Jurkat, Clone E6-1 (cell line): Measurements from ENCODE around the gene SYCP3.
"Not testable (repeated sequence)": the region's sequence is repeated elsewhere in the genome, so short reads cannot be mapped to it uniquely, and the experiment has no call there.

ENCODE experiments used
- DNase-seq: peaks from one replicate; pipeline ENCODE4 v3.0.0-alpha.2; 2011; ENCODE audit warnings: low read depth, low spot score
- H3K4me3 ChIP-seq: 2 replicates; pipeline ENCODE4 v1.5.1; 2011; ENCODE audit warnings: mild to moderate bottlenecking, low read length, control low read depth, moderate library complexity

SYCP3 gene

DNA sequence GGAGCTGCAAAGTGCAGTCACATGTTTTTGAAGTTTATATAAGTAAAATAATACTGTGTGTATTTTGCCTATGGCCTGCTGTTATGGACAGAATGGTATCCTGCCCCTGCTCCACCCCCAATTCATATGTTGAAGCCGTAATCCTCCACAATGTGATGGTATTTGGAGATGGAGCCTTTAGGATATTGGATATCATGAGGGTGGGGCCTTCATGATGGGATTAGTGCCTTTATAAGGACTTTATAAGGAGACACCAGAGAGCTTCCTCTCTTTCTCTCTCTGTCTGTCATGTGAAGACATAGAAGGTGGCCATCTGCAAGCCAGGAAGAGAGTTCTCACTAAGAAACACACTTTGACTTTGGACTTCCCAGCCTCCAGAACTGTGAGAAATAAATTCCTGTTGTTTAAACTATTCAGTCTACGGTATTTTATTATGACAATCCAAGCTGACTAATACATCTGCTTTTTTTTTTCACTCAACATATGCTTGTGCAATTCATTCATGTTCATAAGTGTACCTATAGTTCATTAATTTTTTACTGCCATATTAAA, 44.9 kb downstream of the SYCP3 start:
- no peak overlapping the region for H3K4me3 ChIP-seq
- no peak for DNase-seq

- no peak for DNase-seq
Observed at GRCh38 chr12:101691503-101692096, 47.7 kb downstream of the SYCP3 start.

GRCh38 chr12:101690544-101691098, 48.6 kb downstream of the SYCP3 start:
- no peak overlapping the region for H3K4me3 ChIP-seq
- no peak for DNase-seq

More at GRCh38 chr12:101691503-101692096, 47.7 kb downstream of the SYCP3 start:
- H3K4me3 ChIP-seq = no peak overlapping the region

DNA sequence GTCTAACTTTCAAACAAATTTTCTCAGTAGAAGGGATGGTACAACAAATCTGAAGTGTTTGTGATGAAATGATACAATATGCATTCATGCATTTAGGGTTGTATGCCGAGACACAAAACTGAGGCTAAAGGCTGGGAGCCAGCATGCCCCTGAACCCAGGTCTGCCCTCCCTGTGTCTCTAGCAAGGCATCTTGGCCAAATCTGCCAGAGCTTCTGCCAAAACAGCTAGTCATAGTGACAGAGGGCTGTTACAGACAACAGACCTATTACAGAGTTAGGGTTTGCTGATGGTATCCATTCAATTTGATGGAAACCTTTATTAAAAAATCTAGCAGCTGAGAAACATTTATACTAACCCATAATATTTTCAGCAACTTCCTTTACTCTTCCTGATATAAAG, 53.1 kb downstream of the SYCP3 start:
- no peak for DNase-seq
- no peak overlapping the region for H3K4me3 ChIP-seq

DNA sequence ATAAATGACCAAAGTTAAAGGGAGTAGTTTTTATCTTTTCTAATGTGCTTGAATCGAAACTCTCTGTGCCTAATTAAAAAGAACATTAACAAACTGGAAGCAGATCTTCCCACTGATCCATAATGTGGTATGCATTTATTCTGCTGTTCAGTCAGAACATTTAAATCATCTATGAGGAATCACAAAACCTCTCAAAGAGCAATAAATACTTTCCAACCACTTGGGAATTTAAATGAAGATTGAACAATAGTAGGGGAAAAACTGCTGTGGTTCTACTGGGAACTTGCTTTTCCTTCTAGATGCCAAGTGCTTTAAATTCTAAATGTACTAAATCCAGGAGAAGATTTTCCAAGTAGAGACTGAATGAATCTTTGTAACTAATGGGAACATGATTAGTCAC, 54.2 kb downstream of the SYCP3 start:
- H3K4me3 ChIP-seq = no peak overlapping the region
- DNase-seq = no peak

GRCh38 chr12:101681627-101682026, 57.6 kb downstream of the SYCP3 start:
- DNase-seq, H3K4me3 ChIP-seq: not testable (repeated sequence)

DNA sequence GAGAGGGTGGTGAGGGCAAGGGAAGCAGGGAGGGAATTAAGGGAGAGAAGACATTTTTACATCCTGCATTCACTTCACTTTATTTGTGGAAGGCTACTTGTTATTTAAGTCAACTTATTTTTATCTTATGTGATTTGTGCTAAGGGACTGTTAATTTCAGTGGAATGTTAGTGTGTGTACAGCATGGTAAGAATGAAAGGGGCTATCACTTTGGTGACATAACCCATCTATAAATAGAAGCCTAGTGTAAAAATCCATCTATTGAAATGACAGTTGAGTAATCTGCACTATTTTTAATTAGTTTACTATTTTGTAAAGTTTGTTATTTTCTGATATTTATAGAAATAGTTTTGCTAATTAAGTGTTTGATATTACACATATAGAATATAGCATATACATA, 58.6 kb downstream of the SYCP3 start:
- no peak overlapping the region for H3K4me3 ChIP-seq
- DNase-seq = no peak

GRCh38 chr12:101680240-101680639, 59.0 kb downstream of the SYCP3 start:
- H3K4me3 ChIP-seq = no peak overlapping the region
- no peak for DNase-seq
